Osteocyte (in vitro differentiated cells): ENCODE data around the gene HYAL4. TPM values are rescaled to one million over a fixed set of nuclear protein-coding genes. Genes with fewer than 3 reads are reported as not detected.

ENCODE experiments used
- DNase-seq: peaks from one replicate; pipeline ENCODE4 v3.0.0; 2021; ENCODE audit warnings: mixed read lengths; ENCODE audit not compliant: unreplicated experiment; ENCODE audit errors: extremely low spot score
- H3K27ac Mint-ChIP-seq: one replicate; pipeline ENCODE4 v1.8.0; 2021; ENCODE audit warnings: mild to moderate bottlenecking, mixed read lengths; ENCODE audit not compliant: unreplicated experiment
- H3K27me3 Mint-ChIP-seq: one replicate; pipeline ENCODE4 v1.8.0; 2021; ENCODE audit warnings: mixed read lengths; ENCODE audit not compliant: unreplicated experiment
- H3K36me3 Mint-ChIP-seq: one replicate; pipeline ENCODE4 v1.8.0; 2021; ENCODE audit warnings: mixed read lengths; ENCODE audit not compliant: unreplicated experiment
- H3K4me1 Mint-ChIP-seq: one replicate; pipeline ENCODE4 v1.8.0; 2021; ENCODE audit warnings: mixed read lengths; ENCODE audit not compliant: unreplicated experiment
- H3K4me3 Mint-ChIP-seq: one replicate; pipeline ENCODE4 v1.8.0; 2021; ENCODE audit warnings: mild to moderate bottlenecking, moderate library complexity, mixed read lengths; ENCODE audit not compliant: unreplicated experiment
- H3K9me3 Mint-ChIP-seq: one replicate; pipeline ENCODE4 v1.8.0; 2021; ENCODE audit warnings: mixed read lengths; ENCODE audit not compliant: unreplicated experiment
- total RNA-seq: library from RNA; stranded (reverse); gene quantifications from 2 replicates; pipeline ENCODE4 v1.2.1, GENCODE V29; 2021
- TF ChIP-seq, protein P1 (sequence below): fragments of 200-600 bp; sonication (generic); IDR thresholded peaks from 2 replicates; pipeline ENCODE4 v1.5.0; 2021; ENCODE audit warnings: antibody characterized with exemption, mild to moderate bottlenecking, moderate library complexity

HYAL4 gene
- total RNA-seq, 1 donor from 2014 or later, result not detected

DNA sequence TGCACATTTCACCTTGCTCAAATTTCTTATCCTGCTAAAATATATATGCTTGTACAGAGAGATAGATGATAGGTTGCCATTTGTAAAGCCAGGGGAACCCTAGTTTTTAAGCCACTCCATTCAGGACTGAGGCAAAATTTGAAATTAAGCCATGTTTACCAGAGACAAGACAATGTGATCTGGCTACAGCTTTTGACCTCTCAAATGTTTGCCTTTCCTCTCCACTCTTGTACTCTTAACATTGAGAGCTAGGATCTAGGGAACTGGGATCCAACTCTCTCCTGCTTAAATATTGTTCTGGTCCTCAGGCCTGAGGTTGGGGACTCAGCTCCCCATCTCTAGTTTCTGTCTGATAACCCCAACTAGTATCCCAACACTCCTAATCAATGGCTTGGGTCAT lies 15.9 kb downstream of the HYAL4 start:
- H3K9me3 Mint-ChIP-seq, result peaks cover 1% of the 10 kb centered on the region
- H3K4me3 Mint-ChIP-seq, result no peak overlapping the region
- no peak for DNase-seq
- no peak overlapping the region for H3K27ac Mint-ChIP-seq
- peaks cover 28% of the 10 kb centered on the region for H3K27me3 Mint-ChIP-seq
- H3K4me1 Mint-ChIP-seq, result no peaks in the 10 kb centered on the region
- H3K36me3 Mint-ChIP-seq, result no peaks in the 10 kb centered on the region
- TF ChIP-seq, protein P1, sequence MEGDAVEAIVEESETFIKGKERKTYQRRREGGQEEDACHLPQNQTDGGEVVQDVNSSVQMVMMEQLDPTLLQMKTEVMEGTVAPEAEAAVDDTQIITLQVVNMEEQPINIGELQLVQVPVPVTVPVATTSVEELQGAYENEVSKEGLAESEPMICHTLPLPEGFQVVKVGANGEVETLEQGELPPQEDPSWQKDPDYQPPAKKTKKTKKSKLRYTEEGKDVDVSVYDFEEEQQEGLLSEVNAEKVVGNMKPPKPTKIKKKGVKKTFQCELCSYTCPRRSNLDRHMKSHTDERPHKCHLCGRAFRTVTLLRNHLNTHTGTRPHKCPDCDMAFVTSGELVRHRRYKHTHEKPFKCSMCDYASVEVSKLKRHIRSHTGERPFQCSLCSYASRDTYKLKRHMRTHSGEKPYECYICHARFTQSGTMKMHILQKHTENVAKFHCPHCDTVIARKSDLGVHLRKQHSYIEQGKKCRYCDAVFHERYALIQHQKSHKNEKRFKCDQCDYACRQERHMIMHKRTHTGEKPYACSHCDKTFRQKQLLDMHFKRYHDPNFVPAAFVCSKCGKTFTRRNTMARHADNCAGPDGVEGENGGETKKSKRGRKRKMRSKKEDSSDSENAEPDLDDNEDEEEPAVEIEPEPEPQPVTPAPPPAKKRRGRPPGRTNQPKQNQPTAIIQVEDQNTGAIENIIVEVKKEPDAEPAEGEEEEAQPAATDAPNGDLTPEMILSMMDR, result no peak

DNA sequence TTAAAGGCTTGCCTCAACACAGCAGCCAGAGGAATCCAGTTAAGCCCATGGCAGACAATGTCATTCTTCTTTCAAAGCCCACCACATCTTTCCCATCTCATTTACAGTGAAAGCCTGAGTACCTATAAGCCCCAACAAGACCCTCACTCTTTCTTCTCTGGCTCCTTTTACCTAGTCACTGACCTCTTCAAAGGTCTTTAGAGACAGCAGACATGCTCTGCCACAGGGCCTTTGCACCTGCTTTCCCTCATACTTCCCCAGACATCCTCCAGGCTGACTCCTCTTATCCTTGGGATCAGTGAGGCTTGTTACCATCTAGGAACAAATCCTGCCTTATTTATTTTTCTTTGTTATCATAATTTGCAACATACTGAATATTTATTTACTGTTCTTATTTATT lies 17.8 kb downstream of the HYAL4 start:
- Mint-ChIP-seq H3K36me3 (no peaks in the 10 kb centered on the region), H3K4me1 (no peaks in the 10 kb centered on the region), H3K9me3 (no peaks in the 10 kb centered on the region), H3K27ac (no peak overlapping the region), H3K4me3 (no peak overlapping the region), H3K27me3 (peaks cover 34% of the 10 kb centered on the region)
- no peak for DNase-seq
- TF ChIP-seq, protein P1, result no peak

DNA sequence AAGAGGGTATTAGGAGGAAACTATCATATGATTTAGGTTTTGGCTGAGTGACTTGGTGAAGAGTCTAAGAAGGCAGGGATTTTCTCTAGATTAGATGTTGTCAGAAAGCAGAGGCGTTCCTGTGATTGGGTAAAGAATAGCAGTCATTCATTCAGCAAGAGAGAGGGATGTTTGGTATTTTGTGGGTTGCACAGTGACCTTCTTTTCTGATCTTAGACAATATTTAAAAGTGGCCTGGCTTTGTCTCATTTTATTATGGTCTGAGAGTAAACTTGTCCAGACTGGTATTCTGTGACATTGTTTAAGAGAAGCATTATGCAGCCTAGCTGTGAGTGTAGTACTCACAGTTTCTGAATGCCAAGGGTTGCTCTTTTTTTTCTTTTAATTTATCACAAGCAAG lies 18.5 kb downstream of the HYAL4 start:
- no peak overlapping the region for H3K27ac Mint-ChIP-seq
- no peak for DNase-seq
- no peaks in the 10 kb centered on the region for H3K4me1 Mint-ChIP-seq
- H3K27me3 Mint-ChIP-seq, result peaks cover 34% of the 10 kb centered on the region
- H3K9me3 Mint-ChIP-seq, result no peaks in the 10 kb centered on the region
- no peak overlapping the region for H3K4me3 Mint-ChIP-seq
- TF ChIP-seq, protein P1, result no peak
- no peaks in the 10 kb centered on the region for H3K36me3 Mint-ChIP-seq

DNA sequence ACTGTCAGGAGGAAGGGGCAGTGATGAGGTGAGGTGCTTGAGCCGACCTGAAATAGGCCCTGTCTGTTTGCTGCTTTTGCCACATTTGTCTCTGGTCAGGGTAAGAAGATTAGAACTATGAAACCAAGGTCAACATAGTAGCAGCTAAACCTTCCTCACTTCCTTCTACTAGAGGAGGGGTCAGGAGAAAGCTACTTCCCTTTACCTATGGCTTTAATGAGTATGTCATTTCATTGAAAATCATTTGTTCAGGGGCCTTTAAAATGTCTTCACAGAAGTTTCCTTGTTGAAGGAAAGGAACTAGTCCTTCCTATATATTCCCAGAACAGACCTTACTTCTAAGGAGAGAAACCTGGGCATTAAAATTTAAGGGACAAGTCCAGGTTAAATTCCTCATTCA lies 19.0 kb downstream of the HYAL4 start:
- no peak overlapping the region for H3K4me3 Mint-ChIP-seq
- H3K9me3 Mint-ChIP-seq, result no peaks in the 10 kb centered on the region
- no peaks in the 10 kb centered on the region for H3K36me3 Mint-ChIP-seq
- H3K27me3 Mint-ChIP-seq, result peaks cover 34% of the 10 kb centered on the region
- DNase-seq, result no peak
- H3K4me1 Mint-ChIP-seq, result no peaks in the 10 kb centered on the region
- TF ChIP-seq, protein P1, result no peak
- no peak overlapping the region for H3K27ac Mint-ChIP-seq

DNA sequence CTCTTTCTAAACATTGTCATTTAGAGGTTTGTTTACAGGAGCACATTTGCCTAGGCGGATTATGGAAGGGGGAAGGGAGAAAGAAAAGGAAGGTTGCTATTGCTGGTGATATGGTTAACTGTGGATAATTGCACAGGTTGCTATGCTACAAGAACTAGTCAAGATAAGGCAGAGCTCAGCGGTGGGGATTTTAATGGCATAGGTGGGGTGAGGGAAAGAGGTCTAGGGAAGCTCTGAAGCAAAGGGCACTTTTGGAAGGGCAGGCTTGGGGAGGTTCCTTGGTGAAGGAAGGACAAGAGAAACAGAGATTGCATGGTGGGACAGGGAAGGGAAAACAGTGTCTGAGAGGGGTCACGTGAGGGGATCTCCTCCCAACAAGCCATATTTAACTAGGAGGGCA lies 19.5 kb downstream of the HYAL4 start:
- H3K36me3 Mint-ChIP-seq, result no peaks in the 10 kb centered on the region
- no peak overlapping the region for H3K4me3 Mint-ChIP-seq
- TF ChIP-seq, protein P1, result no peak
- no peaks in the 10 kb centered on the region for H3K9me3 Mint-ChIP-seq
- H3K27me3 Mint-ChIP-seq, result peaks cover 36% of the 10 kb centered on the region
- no peak for DNase-seq
- no peak overlapping the region for H3K27ac Mint-ChIP-seq
- H3K4me1 Mint-ChIP-seq, result no peaks in the 10 kb centered on the region
